Cardiac muscle cell (in vitro differentiated cells and primary cell): ENCODE results near the gene GPC5. TPM values are rescaled to one million over a fixed set of nuclear protein-coding genes. Genes with fewer than 3 reads are reported as not detected.

Experiments
- DNase-seq, 2 donors: peaks; one replicate each; pipeline versions ENCODE4 v3.0.0 to v3.0.0-alpha.2; 2010 to 2017; ENCODE audit warnings: low read depth in 1 of 2, low spot score in 1 of 2
- H3K27ac ChIP-seq: fragments of 200-600 bp; sonication (generic); 2 replicates; pipeline ENCODE4 v1.5.1; 2016
- H3K27me3 ChIP-seq: fragments of 200-600 bp; sonication (generic); 2 replicates; pipeline ENCODE4 v1.6.0; 2016; ENCODE audit warnings: control low read depth
- H3K36me3 ChIP-seq: fragments of 200-600 bp; sonication (generic); 2 replicates; pipeline ENCODE4 v1.5.1; 2016; ENCODE audit warnings: control low read depth
- H3K4me1 ChIP-seq: fragments of 200-600 bp; sonication (generic); 2 replicates; pipeline ENCODE4 v1.8.1; 2017; ENCODE audit warnings: low read depth, mild to moderate bottlenecking, mixed run types
- H3K4me3 ChIP-seq: fragments of 200-600 bp; sonication (generic); 2 replicates; pipeline ENCODE4 v1.5.1; 2016; ENCODE audit warnings: mild to moderate bottlenecking
- H3K9me3 ChIP-seq: fragments of 200-600 bp; sonication (generic); 2 replicates; pipeline ENCODE4 v1.5.1; 2017; ENCODE audit warnings: low read depth, mild to moderate bottlenecking, control low read depth
- CTCF ChIP-seq: IDR thresholded peaks from 2 replicates; pipeline ENCODE4 v1.5.1; 2012; ENCODE audit warnings: low read depth, mild to moderate bottlenecking, low read length
- polyA plus RNA-seq: library from polyadenylated mRNA; unstranded; fragments of >200 nt; fragmentation: Nextera tagmentation; extraction: Ambion mirVana; gene quantifications from 2 replicates; pipeline ENCODE4 v1.2.1, GENCODE V29; 2016
- total RNA-seq: library from RNA; depleted of rRNA; stranded (reverse); fragments of >200 nt; gene quantifications from 2 replicates; pipeline ENCODE4 v1.2.3, GENCODE V29; 2016

Gene GPC5
- total and polyA plus RNA-seq, 2 experiments from 2014 or later: 0.97 to 3.3 TPM

GRCh38 chr13:91946498-91947070 is 548.2 kb downstream of the GPC5 start:
- no peak overlapping the region for H3K4me3 ChIP-seq
- peak; percentile 41 to 49 for DNase-seq
- no peaks in the 10 kb centered on the region for H3K9me3 ChIP-seq
- no peaks in the 10 kb centered on the region for H3K36me3 ChIP-seq
- H3K27ac ChIP-seq: no peak overlapping the region
- no peaks in the 10 kb centered on the region for H3K27me3 ChIP-seq
- peak; percentile 68 for TF ChIP-seq CTCF
- no peaks in the 10 kb centered on the region for H3K4me1 ChIP-seq

- TF ChIP-seq CTCF: no peak
- Histone ChIP-seq H3K4me1 (no peaks in the 10 kb centered on the region), H3K27ac (no peak overlapping the region), H3K27me3 (no peaks in the 10 kb centered on the region), H3K9me3 (no peaks in the 10 kb centered on the region), H3K36me3 (no peaks in the 10 kb centered on the region), H3K4me3 (no peak overlapping the region)
- DNase-seq: no peak
Observed at GRCh38 chr13:91948736-91949135, 550.3 kb downstream of the GPC5 start.

- DNase-seq: no peak
- no peaks in the 10 kb centered on the region for H3K9me3 ChIP-seq
- H3K27me3 ChIP-seq: no peaks in the 10 kb centered on the region
- TF ChIP-seq CTCF: no peak
- no peak overlapping the region for H3K27ac ChIP-seq
- no peaks in the 10 kb centered on the region for H3K4me1 ChIP-seq
- no peaks in the 10 kb centered on the region for H3K36me3 ChIP-seq
- no peak overlapping the region for H3K4me3 ChIP-seq
Observed at GRCh38 chr13:91950803-91951202, 552.4 kb downstream of the GPC5 start.

GRCh38 chr13:91955546-91956355 is 557.3 kb downstream of the GPC5 start:
- TF ChIP-seq CTCF: no peak
- no peak overlapping the region for H3K4me3 ChIP-seq
- no peak overlapping the region for H3K27ac ChIP-seq
- H3K4me1 ChIP-seq: no peaks in the 10 kb centered on the region
- no peaks in the 10 kb centered on the region for H3K9me3 ChIP-seq
- no peaks in the 10 kb centered on the region for H3K36me3 ChIP-seq
- no peak for DNase-seq
- H3K27me3 ChIP-seq: no peaks in the 10 kb centered on the region

GRCh38 chr13:91960947-91961346 is 562.5 kb downstream of the GPC5 start:
- no peak overlapping the region for H3K27ac ChIP-seq
- H3K36me3 ChIP-seq: no peaks in the 10 kb centered on the region
- no peak for TF ChIP-seq CTCF
- H3K27me3 ChIP-seq: no peaks in the 10 kb centered on the region
- no peaks in the 10 kb centered on the region for H3K9me3 ChIP-seq
- DNase-seq: no peak
- no peaks in the 10 kb centered on the region for H3K4me1 ChIP-seq
- H3K4me3 ChIP-seq: no peak overlapping the region
